CD4-positive, alpha-beta T cell treated with Interleukin-6 for 4 hours (primary cell): ENCODE data around the gene LRP1-AS.
"Not testable (repeated sequence)": the region's sequence is repeated elsewhere in the genome, so short reads cannot be mapped to it uniquely, and the experiment has no call there.

Source experiments
- DNase-seq: peaks from one replicate; pipeline ENCODE4 v3.0.0-alpha.2; 2020; ENCODE audit warnings: mixed read lengths

The LRP1-AS gene

GRCh38 chr12:57138526-57139272, 8.7 kb downstream of the LRP1-AS start:
- DNase-seq = no peak

GRCh38 chr12:57135527-57136326, 11.7 kb downstream of the LRP1-AS start:
- DNase-seq = no peak

- DNase-seq = no peak
Measured at GRCh38 chr12:57134949-57135348, 12.5 kb downstream of the LRP1-AS start.

GRCh38 chr12:57133916-57134315, 13.5 kb downstream of the LRP1-AS start:
- DNase-seq = no peak

GRCh38 chr12:57133013-57133569, 14.3 kb downstream of the LRP1-AS start:
- DNase-seq = no peak

- DNase-seq = no peak
Measured at GRCh38 chr12:57131896-57132744, 15.3 kb downstream of the LRP1-AS start.

- DNase-seq = no peak
Measured at GRCh38 chr12:57130941-57131340, 16.5 kb downstream of the LRP1-AS start.

- no peak for DNase-seq
Measured at GRCh38 chr12:57129889-57130288, 17.5 kb downstream of the LRP1-AS start.

GRCh38 chr12:57129321-57129842, 18.0 kb downstream of the LRP1-AS start:
- no peak for DNase-seq

GRCh38 chr12:57128519-57129247, 18.7 kb downstream of the LRP1-AS start:
- no peak for DNase-seq

- DNase-seq = peak; percentile 92
Measured at GRCh38 chr12:57127726-57128518, 19.5 kb downstream of the LRP1-AS start, which contains the start of gene LRP1. TSS of gene LRP1 (plus strand) at chr12:57128483. CDS start at chr12:57128965, 482 bp downstream.

- DNase-seq = peak; percentile 84
Measured at GRCh38 chr12:57127101-57127725, 20.2 kb downstream of the LRP1-AS start.

GRCh38 chr12:57126561-57126960, 20.9 kb downstream of the LRP1-AS start:
- DNase-seq = no peak

GRCh38 chr12:57126061-57126460, 21.4 kb downstream of the LRP1-AS start:
- DNase-seq = no peak

GRCh38 chr12:57124261-57124877, 23.1 kb downstream of the LRP1-AS start:
- peak; percentile 81 for DNase-seq

GRCh38 chr12:57123813-57124212, 23.6 kb downstream of the LRP1-AS start:
- DNase-seq = no peak

- DNase-seq = not testable (repeated sequence)
Measured at GRCh38 chr12:57120718-57121117, 26.7 kb downstream of the LRP1-AS start.

GRCh38 chr12:57119294-57120085, 27.9 kb downstream of the LRP1-AS start:
- DNase-seq = no peak

GRCh38 chr12:57118711-57119271, 28.6 kb downstream of the LRP1-AS start:
- DNase-seq = no peak
